ENCODE results near the gene PDCD6IP.
"Not testable (repeated sequence)": the region's sequence is repeated elsewhere in the genome, so short reads cannot be mapped to it uniquely, and the experiment has no call there.

The PDCD6IP gene

DNA sequence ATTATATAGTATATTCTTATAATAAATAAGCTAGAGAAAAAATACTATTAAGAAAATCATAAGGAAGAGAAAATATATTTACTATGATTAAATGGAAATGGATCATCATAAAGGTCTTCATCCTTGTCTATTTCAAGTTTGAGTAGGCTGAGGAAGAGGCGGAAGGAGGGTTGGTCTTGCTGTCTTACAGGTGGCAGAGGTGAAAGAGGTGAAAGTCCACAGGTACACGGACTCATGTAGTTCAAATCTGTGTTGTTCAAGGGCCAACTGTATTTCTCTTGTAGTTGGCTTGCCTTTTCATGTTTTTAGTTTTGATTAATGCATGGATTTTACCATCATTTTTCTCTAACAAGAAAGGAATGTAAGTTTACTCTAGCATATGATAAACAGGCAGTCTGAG is 41.7 kb downstream of the PDCD6IP start:
- Mint-ChIP-seq H3K9me3 (no peaks in the 10 kb centered on the region), H3K27ac (no peak overlapping the region), H3K4me3 (no peak overlapping the region), H3K4me1 (no peaks in the 10 kb centered on the region), H3K36me3 (ENCODE audit: low read depth) (peaks cover 40% of the 10 kb centered on the region), H3K27me3 (ENCODE audit: low read depth, poor library complexity) (no peaks in the 10 kb centered on the region)
- TF ChIP-seq, protein P1, sequence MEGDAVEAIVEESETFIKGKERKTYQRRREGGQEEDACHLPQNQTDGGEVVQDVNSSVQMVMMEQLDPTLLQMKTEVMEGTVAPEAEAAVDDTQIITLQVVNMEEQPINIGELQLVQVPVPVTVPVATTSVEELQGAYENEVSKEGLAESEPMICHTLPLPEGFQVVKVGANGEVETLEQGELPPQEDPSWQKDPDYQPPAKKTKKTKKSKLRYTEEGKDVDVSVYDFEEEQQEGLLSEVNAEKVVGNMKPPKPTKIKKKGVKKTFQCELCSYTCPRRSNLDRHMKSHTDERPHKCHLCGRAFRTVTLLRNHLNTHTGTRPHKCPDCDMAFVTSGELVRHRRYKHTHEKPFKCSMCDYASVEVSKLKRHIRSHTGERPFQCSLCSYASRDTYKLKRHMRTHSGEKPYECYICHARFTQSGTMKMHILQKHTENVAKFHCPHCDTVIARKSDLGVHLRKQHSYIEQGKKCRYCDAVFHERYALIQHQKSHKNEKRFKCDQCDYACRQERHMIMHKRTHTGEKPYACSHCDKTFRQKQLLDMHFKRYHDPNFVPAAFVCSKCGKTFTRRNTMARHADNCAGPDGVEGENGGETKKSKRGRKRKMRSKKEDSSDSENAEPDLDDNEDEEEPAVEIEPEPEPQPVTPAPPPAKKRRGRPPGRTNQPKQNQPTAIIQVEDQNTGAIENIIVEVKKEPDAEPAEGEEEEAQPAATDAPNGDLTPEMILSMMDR (IDR thresholded peaks at IDR 0.05), result no peak
- DNase-seq, result no peak

DNA sequence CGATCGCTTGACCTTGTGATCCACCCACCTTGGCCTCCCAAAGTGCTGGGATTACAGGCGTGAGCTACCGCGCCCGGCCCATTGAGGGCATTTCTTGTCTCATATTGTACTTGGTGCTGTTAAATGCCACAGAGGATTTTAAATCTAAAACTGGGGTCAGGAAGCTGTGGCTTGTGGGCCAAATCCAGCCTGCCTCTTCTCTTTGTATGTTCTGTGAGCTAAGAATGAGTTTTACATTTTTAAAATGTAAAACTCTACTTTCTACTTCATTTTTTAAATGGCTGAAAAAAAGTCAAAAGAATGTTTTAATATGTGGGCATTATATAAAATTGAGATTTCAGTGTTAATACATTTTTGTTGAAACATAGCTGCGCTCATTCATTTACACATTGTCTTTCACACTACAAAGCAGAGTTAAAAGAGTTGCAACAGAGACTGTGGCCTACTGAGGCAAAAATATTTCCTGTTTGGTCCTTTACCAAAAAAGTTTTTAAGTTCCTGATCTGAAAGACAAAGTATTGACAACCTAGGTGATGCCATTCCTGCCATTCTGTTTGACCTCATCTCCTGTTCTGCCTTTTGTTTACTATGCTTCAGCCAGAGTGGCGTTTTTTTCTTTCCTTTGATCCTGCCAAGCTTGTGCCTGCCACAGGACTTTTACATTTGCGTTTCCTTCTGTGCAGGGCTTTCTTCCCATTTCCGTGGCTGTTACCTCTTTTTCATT is 50.4 kb downstream of the PDCD6IP start:
- Mint-ChIP-seq H3K27ac (peak overlapping the region; percentile 38), H3K9me3 (no peaks in the 10 kb centered on the region), H3K36me3 (ENCODE audit: low read depth) (peaks cover 31% of the 10 kb centered on the region), H3K27me3 (ENCODE audit: low read depth, poor library complexity) (no peaks in the 10 kb centered on the region), H3K4me3 (no peak overlapping the region), H3K4me1 (peaks cover 12% of the 10 kb centered on the region)
- DNase-seq, result no peak
- TF ChIP-seq, protein P1 (IDR thresholded peaks at IDR 0.05), result no peak

DNA sequence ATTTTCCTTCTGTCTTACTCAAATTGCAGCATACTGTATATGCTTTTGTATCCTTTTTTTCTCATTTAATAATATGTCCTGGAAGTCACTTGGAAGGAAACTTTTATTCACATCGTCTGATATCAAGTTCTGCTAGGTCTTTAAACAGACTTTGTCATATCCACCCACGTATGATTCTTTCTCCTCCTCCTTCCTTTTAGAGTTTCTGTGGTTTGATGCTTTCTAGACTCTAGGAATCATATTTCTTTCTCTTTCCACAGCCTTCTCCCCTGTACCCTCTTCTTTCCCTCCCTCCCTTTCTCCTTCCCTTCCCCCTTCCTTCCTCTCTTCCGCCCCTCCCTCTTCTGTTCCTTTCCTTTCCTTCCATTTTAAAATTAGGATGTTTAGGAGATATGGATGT is 52.2 kb downstream of the PDCD6IP start:
- H3K4me3 Mint-ChIP-seq; H3K27me3 Mint-ChIP-seq (ENCODE audit: low read depth, poor library complexity); H3K9me3 Mint-ChIP-seq; H3K27ac Mint-ChIP-seq; DNase-seq: not testable (repeated sequence)
- peaks cover 12% of the 10 kb centered on the region for H3K4me1 Mint-ChIP-seq
- H3K36me3 Mint-ChIP-seq (ENCODE audit: low read depth), result peaks cover 45% of the 10 kb centered on the region

DNA sequence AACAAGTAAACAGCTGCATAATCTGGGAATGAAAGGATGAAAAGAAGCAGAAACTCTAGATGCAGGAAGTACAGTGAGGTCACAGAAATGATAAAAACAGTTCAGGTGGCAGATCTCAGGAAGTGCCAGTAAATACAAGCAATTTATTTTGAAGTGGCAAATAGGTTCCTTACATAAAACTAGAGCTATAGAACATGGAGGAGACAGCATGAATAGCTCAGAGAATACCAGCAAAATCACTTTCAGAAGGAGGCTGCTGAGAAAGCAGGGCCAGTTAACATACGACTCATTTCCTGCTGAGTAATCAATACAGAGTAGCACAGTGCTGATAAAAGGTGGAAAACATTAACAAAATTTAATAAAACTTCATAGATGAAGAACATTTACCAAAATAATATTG is 57.0 kb downstream of the PDCD6IP start:
- H3K4me1 Mint-ChIP-seq; H3K4me3 Mint-ChIP-seq; H3K9me3 Mint-ChIP-seq; H3K27me3 Mint-ChIP-seq (ENCODE audit: low read depth, poor library complexity); DNase-seq: not testable (repeated sequence)
- H3K27ac Mint-ChIP-seq, result peak overlapping the region; percentile 25
- peaks cover 63% of the 10 kb centered on the region for H3K36me3 Mint-ChIP-seq (ENCODE audit: low read depth)

DNA sequence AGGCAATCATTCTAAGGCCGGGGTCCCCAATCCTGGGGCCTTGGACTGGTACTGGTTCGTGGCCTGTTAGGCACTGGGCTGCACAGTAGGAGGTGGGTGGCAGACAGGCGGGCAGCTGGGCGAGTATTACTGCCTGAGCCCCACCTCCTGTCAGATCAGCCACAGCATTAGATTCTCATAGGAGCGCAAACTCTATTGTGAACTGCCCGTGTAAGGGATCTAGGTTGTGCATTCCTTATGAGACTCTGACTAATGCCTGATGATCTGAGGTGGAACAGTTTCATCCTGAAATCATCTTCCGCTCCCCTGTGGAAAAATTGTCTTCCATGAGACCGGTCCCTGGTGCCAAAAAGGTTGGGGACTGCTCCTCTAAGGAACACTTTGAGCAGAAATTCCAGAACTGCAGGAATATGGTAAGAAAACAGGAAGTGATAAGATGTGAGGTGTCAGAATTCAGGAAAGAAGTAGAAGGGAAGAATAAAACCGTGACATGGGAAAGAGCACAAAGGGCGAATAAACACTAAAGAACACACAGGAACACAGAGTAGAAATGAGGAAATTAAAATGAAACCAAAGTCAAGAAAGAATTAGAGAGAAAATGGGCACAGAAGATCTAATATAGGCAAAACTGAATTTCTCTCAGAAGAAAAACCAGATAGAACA is 57.6 kb downstream of the PDCD6IP start:
- Mint-ChIP-seq H3K27me3 (ENCODE audit: low read depth, poor library complexity) (no peaks in the 10 kb centered on the region), H3K4me1 (no peaks in the 10 kb centered on the region), H3K27ac (peak overlapping the region; percentile 25), H3K4me3 (no peak overlapping the region), H3K9me3 (no peaks in the 10 kb centered on the region), H3K36me3 (ENCODE audit: low read depth) (peaks cover 63% of the 10 kb centered on the region)
- no peak for DNase-seq
- TF ChIP-seq, protein P1 (IDR thresholded peaks at IDR 0.05), result no peak

DNA sequence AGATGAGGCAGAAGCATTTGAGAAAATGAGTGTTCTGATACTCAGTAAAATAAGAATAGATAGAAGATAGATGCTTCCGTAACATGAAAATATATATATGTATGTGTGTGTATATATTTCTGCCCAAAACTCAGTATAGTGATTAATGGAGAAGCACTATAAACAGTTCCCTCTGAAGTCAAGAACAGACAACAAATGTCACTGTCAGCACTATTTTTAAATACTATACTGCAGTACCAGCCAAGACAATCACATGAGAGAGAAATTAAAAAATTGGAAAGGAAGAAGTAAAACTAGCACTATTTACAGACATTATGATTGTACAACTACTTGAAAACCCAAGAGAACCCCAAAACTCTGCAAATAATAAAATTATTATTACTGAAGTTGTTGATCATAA is 59.3 kb downstream of the PDCD6IP start:
- H3K4me1 Mint-ChIP-seq; DNase-seq; H3K9me3 Mint-ChIP-seq; H3K4me3 Mint-ChIP-seq; H3K27ac Mint-ChIP-seq; H3K27me3 Mint-ChIP-seq (ENCODE audit: low read depth, poor library complexity): not testable (repeated sequence)
- peaks cover 64% of the 10 kb centered on the region for H3K36me3 Mint-ChIP-seq (ENCODE audit: low read depth)

DNA sequence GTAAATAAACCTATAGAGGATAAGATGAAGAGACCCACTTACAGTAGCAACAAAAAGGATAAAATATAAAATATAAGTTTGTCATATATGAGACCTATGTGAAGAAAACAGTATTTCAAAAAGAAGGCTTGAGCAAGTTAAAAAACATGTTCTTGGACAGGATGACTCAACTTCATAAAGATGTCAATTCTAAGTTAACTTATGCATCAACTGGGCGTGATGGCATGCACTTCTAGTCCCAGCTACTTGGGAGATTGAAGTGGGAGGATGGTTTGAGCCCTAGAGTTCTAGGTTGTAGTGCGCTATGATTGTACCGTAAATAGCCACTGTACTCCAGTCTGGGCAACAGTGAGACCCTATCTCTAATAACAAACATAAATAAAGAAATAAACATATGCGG is 59.7 kb downstream of the PDCD6IP start:
- Mint-ChIP-seq H3K4me1 (no peaks in the 10 kb centered on the region), H3K9me3 (no peaks in the 10 kb centered on the region), H3K27me3 (ENCODE audit: low read depth, poor library complexity) (no peaks in the 10 kb centered on the region), H3K4me3 (no peak overlapping the region), H3K36me3 (ENCODE audit: low read depth) (peaks cover 63% of the 10 kb centered on the region), H3K27ac (no peak overlapping the region)
- TF ChIP-seq, protein P1 (IDR thresholded peaks at IDR 0.05), result no peak
- no peak for DNase-seq

All from nephron progenitor cell (in vitro differentiated cells).